Left cardiac atrium (tissue), 4 donors: ENCODE data around the gene ETFBKMT. TPM values are rescaled to one million over a fixed set of nuclear protein-coding genes. Genes with fewer than 3 reads are reported as not detected.
A peak's percentile ranks its signal among the peaks of the same experiment; 100 is the strongest.
"Not testable (repeated sequence)": the region's sequence is repeated elsewhere in the genome, so short reads cannot be mapped to it uniquely, and the experiment has no call there.

Source experiments
- ATAC-seq, 2 donors: fragments of 200-7000 bp; cut with Tn5 transposase; one replicate each; pipeline ENCODE4 v1.9.1; 2020; ENCODE audit warnings: mild to moderate bottlenecking in 2 of 2, moderate library complexity in 2 of 2
- DNase-seq: peaks from one replicate; pipeline ENCODE4 v3.0.0-alpha.2; 2020
- intact Hi-C, 2 donors: fragments of 100-400 bp; cut with DNase I; formaldehyde crosslinking; loops; one replicate each; pipeline versions ENCODE4 v1.14.1 to v1.15.1; 2022 to 2023
- total RNA-seq, 2 donors: library from RNA; stranded (reverse); fragmentation: NEBNext Ultra II Directional; extraction: Animal tissue kit (Norgen Biotek cat#: 25700); gene quantifications; one replicate each; pipeline ENCODE4 v1.2.1, GENCODE V29; 2021
- donor health status: DM: no; HTN: yes; CAD: no.
- donor health status: DM: no; HTN: yes; CAD: no; lungs with severe emphysema.
- donor health status: DM: yes; HTN: yes; CAD: no.
- donor health status: Dilated cardiomyopathy.

Gene ETFBKMT
- total RNA-seq, 2 donors from 2014 or later, result 4.6 to 5.4 TPM

GRCh38 chr12:31650918-31651317 lies 8.6 kb upstream of the ETFBKMT start:
- no peak for DNase-seq
- intact Hi-C loops, result loop anchor here (10.0 kb wide), 2 partner anchors 664 to 1024 kb away; partner anchors contain the start of gene DNM1L (in 1 of the 2)
- no peak for ATAC-seq

DNA sequence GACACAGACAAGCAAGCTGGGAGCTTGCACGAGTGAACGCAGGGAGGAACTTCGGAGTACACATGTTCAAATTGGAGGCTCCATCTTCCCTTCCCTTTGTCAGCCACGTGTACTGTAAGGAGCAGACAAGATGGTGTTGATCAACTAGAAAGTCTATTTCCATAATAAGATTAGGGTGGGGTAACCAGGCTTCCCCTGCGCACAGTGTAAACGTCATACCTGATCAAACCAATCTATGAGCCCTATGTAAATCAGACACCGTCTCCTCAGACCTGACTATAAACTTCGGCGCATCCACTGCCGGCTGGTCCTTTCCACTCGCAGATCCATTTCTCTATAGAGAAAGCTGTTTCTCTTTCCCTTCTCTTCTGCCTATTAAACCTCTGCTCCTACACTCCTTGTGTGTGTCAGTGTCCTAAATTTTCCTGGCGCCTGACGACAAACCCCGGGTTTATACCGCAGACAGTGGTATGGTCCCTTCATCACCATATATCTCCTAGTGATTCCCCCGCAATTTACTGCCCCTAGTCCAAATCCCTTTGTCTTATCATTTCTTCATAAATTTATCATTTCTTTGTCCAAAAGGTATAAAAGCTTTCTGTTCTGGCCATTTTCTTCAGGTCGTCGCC lies 7.5 kb upstream of the ETFBKMT start:
- ATAC-seq (no peak), DNase-seq (no peak)
- intact Hi-C loops, result loop anchor here (2.0 to 10.0 kb wide), 3 partner anchors 659 to 1023 kb away; partner anchors contain the start of gene DNM1L (in 1 of the 2)

DNA sequence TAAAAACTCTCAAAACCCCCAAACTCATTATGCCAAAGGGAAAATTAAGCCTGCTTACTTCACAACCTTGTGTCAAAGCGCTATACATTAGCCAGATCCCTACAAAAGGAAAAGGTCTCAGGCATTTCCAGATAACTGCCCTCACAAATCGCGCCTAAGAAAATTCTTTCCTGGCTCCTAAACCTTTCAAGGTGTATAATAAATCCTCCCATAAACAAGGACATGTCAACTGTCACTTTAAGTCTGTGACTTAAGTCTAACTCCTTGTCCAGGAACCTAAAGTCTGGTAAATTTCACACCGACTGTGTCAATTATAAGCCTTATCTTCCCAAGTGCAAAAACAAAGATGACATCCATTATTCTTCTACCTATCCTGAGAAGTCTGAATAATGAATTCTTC lies 4.3 kb upstream of the ETFBKMT start:
- DNase-seq (no peak), ATAC-seq (no peak)
- intact Hi-C loops, result loop anchor here (10.0 kb wide), 2 partner anchors 660 to 1020 kb away; partner anchors contain the start of gene DNM1L (in 1 of the 2)

DNA sequence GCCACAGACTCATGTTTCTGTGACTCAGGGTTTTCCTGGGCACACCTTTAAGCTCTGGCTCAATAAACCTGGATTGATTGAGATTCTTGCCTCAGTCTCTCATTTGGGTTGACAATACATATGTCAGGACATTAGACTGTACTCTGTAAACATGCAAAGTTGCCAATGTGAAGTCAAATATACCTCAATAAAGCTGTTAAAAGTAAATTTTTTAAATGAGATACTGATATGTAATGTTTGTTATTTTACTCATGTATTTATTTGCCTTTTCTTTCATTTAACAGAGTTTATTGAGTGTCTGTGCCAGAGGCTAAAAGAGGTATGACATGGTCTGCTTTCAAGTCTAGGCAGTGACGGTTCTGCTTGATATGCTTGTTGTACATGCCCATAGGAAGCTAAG lies 3.7 kb upstream of the ETFBKMT start:
- intact Hi-C loops, result loop anchor here (10.0 kb wide), 2 partner anchors 659 to 1019 kb away; partner anchors contain the start of gene DNM1L (in 1 of the 2)
- ATAC-seq, result no peak
- DNase-seq, result no peak

- intact Hi-C loops, result loop anchor here (10.0 kb wide), 2 partner anchors 656 to 1016 kb away; partner anchors contain the start of gene DNM1L (in 1 of the 2)
- DNase-seq (no peak), ATAC-seq (peak; percentile 3 to 8)
These were observed 909 bp upstream of the ETFBKMT start for GRCh38 chr12:31658471-31659086.

GRCh38 chr12:31662176-31662849 lies 2.8 kb downstream of the ETFBKMT start:
- DNase-seq (no peak), ATAC-seq (no peak)
- intact Hi-C loops, result no loop called here

DNA sequence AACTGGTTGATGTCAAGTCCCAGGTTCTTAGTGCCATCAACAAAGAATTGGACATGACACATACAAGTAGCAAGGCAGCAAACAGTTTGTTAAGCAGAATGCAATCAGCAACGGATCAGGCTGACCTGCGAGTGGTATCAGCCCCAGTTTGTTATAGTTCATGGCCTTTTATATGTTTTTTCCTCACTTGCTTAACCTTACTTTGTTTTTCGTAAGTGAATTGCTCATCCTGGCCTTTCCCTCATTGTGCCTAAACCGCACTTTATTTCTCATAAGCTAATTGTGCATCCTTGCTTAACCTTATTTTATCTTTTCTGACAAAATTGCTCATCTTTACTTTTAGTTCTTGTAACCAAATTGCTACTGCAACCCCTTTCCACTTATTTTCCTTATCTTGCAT lies 4.1 kb downstream of the ETFBKMT start:
- ATAC-seq (no peak), DNase-seq (no peak)
- intact Hi-C loops, result no loop called here

DNA sequence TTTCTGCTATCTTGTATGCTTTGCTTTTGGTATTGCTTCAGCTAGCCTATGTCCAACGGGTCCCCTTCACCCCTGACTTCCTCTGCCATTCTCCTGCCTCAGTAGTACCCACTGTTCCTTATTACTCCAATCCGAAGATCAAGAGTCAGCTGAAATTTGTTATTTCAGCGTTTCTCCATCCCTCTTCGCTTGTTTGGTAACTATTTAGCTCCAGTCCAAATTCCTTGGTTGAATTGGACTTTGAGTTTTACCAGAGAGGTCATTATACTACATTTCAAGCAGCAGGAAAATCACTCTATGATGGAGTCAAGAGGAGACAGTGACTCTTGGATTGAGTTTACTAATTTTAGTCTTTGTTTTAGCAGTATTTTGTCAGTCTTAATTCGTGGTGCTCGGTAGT lies 4.5 kb downstream of the ETFBKMT start:
- intact Hi-C loops, result no loop called here
- DNase-seq (no peak), ATAC-seq (no peak)

DNA sequence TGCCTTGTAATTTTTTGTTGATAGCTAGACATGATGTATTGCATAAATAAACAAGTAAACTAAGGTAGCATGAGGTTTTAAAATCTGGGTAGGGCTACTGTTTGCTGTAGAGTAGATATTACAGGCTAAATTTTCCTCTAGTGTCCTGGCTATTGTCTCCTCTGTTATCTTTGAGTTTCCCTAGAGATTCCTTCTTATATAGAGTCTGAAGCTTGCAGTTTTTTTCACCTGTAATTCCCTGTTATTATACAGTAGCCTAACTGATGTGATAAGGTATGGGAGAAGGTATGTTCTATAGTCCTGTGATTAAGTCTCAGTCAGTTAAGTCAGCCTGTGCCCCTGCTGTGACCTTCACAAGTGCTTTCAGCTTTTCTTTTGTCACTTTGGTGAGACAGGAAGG lies 9.5 kb downstream of the ETFBKMT start:
- intact Hi-C loops, result no loop called here
- DNase-seq, result no peak
- no peak for ATAC-seq

- DNase-seq, ATAC-seq, intact Hi-C loops: not testable (repeated sequence)
These were observed 10.1 kb downstream of the ETFBKMT start for GRCh38 chr12:31669582-31669981.

DNA sequence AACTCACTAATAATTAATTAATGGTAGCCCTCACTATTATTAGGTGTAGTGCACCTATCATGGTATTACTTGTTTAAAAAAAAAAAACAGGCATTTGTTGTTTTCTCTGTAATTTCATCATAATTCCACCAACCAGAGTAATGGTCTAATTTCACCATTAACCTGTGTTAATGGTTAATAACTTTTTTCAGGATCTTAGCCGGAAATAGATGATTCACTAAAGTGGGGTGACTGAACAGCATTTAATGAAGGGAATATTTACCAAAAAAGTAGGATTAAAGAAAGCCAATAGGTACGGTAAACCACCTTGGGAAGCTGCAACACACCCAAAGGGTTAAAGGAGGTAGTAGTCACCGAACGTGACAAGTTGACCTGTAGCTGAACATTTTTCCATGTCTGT lies 13.0 kb downstream of the ETFBKMT start:
- intact Hi-C loops, result no loop called here
- DNase-seq (no peak), ATAC-seq (no peak)

GRCh38 chr12:31682136-31682962 lies 22.9 kb downstream of the ETFBKMT start:
- ATAC-seq, result peak in 1 of 2 donors; percentile 80
- peak; percentile 44 for DNase-seq
- intact Hi-C loops, result loop anchor here in 1 of 2 donors (10.0 kb wide), 1 partner anchor 622 kb away; no protein-coding TSS in a partner anchor

GRCh38 chr12:31685801-31686200 lies 26.3 kb downstream of the ETFBKMT start:
- ATAC-seq (no peak), DNase-seq (no peak)
- intact Hi-C loops, result loop anchor here in 1 of 2 donors (10.0 kb wide), 1 partner anchor 619 kb away; no protein-coding TSS in a partner anchor

DNA sequence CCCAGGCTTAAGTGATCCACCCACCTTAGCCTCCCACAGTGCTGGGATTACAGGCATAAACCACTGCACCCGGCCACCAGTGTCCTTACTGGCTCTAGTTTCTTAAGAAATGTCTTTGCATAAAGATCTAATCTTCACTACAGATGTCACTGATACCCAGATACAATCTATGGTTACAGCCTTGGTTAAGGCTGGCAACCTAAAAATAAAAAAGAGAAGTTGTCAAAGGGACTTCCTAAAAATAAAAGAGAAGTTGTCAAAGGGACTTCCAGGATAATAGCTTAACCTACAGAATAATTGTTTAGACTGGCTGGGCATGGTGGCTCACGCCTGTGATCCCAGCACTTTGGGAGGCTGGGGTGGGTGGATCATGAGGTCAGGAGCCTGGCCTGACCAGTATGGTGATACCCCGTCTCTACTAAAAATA lies 27.6 kb downstream of the ETFBKMT start:
- ATAC-seq (peak in 1 of 2 donors; percentile 50), DNase-seq (no peak)
- intact Hi-C loops, result loop anchor here in 1 of 2 donors (10.0 kb wide), 1 partner anchor 618 kb away; no protein-coding TSS in a partner anchor

GRCh38 chr12:31689921-31690320 lies 30.4 kb downstream of the ETFBKMT start:
- intact Hi-C loops, result loop anchor here in 1 of 2 donors (10.0 kb wide), 1 partner anchor 615 kb away; no protein-coding TSS in a partner anchor
- not testable (repeated sequence) for ATAC-seq, DNase-seq

- ATAC-seq (no peak), DNase-seq (no peak)
- intact Hi-C loops, result no loop called here
These were observed 42.6 kb downstream of the ETFBKMT start for GRCh38 chr12:31702047-31702446.

DNA sequence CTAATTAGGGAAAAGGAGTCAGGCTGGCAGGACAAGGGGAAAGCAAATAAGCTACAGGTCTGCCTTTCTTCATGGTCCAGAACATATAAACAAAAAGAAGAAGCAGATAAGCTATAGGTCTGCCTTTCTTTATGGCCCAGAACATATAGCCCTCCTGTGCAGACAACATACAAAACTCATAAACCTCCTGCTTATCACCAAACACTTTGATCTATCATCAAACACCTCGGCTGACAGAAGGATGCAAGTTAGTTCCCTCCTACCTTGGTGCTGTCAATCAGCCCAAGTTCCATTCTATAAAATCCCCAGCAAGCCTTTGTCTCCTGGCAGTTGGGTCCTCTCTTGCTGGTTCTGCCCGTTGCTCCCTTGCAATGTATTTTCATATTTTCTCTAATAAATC lies 46.1 kb downstream of the ETFBKMT start:
- DNase-seq, result no peak
- intact Hi-C loops, result no loop called here
- no peak for ATAC-seq

DNA sequence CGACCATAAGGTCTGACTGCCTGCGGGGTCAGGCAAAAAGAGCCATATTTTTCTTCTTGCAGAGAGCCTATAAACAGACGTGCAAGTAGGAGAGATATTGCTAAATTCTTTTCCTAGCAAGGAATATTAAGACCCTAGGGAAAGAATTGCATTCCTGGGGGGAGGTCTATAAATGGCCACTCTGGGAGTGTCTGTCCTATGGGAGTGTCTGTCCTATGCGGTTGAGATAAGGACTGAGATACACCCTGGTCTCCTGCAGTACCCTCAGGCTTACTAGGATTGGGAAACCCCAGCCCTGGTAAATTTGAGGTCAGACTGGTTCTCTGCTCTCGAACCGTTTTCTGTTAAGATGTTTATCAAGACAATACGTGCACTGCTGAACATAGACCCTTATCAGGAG lies 48.6 kb downstream of the ETFBKMT start:
- intact Hi-C loops, ATAC-seq, DNase-seq: not testable (repeated sequence)
